Right lobe of liver (tissue), 6 donors: ENCODE results near the gene PTPRD. TPM values are rescaled to one million over a fixed set of nuclear protein-coding genes. Genes with fewer than 3 reads are reported as not detected.

Experiments
- ATAC-seq, 4 donors: fragments of 200-7000 bp; cut with Tn5 transposase; one replicate each; pipeline ENCODE4 v1.9.1; 2020; ENCODE audit warnings: mild to moderate bottlenecking in 4 of 4, moderate library complexity in 4 of 4
- DNase-seq, 3 donors: peaks; one replicate each; pipeline ENCODE4 v3.0.0-alpha.2; 2020
- H3K27ac ChIP-seq, 3 donors: fragments of 200-600 bp; one replicate each; pipeline ENCODE4 v1.8.0; 2022
- H3K27me3 ChIP-seq, 2 donors: fragments of 200-600 bp; one replicate each; pipeline ENCODE4 v1.8.0; 2022
- H3K36me3 ChIP-seq, 4 donors: fragments of 200-600 bp; sonication (generic) in 1 of 4; one replicate each; pipeline versions ENCODE4 v1.5.1 to v1.8.0; 2017 to 2022; ENCODE audit warnings: control low read depth in 1 of 4
- H3K4me1 ChIP-seq, 4 donors: fragments of 200-600 bp; sonication (generic) in 1 of 4; one replicate each; pipeline versions ENCODE4 v1.5.1 to v1.8.0; 2017 to 2022; ENCODE audit warnings: control low read depth in 1 of 4
- H3K4me3 ChIP-seq, 3 donors: fragments of 200-600 bp; one replicate each; pipeline ENCODE4 v1.8.0; 2022
- H3K9me3 ChIP-seq, 4 donors: fragments of 200-600 bp; sonication (generic) in 1 of 4; one replicate each; pipeline versions ENCODE4 v1.5.1 to v1.8.0; 2017 to 2022; ENCODE audit warnings: control low read depth in 1 of 4
- POLR2A ChIP-seq: fragments of 450-650 bp; IDR thresholded peaks from one replicate; pipeline ENCODE4 v1.6.1; 2017; ENCODE audit warnings: antibody characterized with exemption, mild to moderate bottlenecking
- WGBS: methylation state at CpG from one replicate; pipeline ENCODE4 v1.1.6; 2018; ENCODE audit warnings: low coverage, low lambda C conversion rate; ENCODE audit not compliant: insufficient coverage; ENCODE audit errors: missing lambda C conversion rate; 5-methylcytosine and 5-hydroxymethylcytosine counted together
- intact Hi-C, 2 donors: fragments of 100-400 bp; cut with DNase I; formaldehyde crosslinking; loops; one replicate each; pipeline versions ENCODE4 v1.11.2 to v1.14.1; 2022
- total RNA-seq, 6 experiments: library from RNA; depleted of rRNA in 2 of 6; stranded (reverse); fragments of >200 nt in 2 of 6; fragmentation: NEBNext Ultra II Directional in 3 of 6; extraction: Animal tissue kit (Norgen Biotek cat#: 25700) in 3 of 6; gene quantifications; one replicate each; pipeline versions ENCODE4 v1.1.0 to v1.2.4, GENCODE V29; 2016 to 2023
- TF ChIP-seq, protein P1 (sequence below), 4 donors: fragments of 200-600 bp in 3 of 4; fragments of 450-650 bp in 1 of 4; IDR thresholded peaks; one replicate each; pipeline versions ENCODE4 v1.5.1 to v1.8.0; 2016 to 2022; ENCODE audit warnings: antibody characterized with exemption in 4 of 4, mild to moderate bottlenecking in 2 of 4
- donor health status: DM: no; HTN: yes; CAD: no.
- donor health status: DM: no; HTN: no; CAD: no.
- donor health status: DM: no; HTN: no; CAD: no.
- donor health status: DM: no; HTN: yes; CAD: no.
- donor health status: DM: no; HTN: yes; CAD: no.

Gene PTPRD
- total RNA-seq, 6 experiments from 2014 or later: 5.4 to 29.8 (median 13.9) TPM

DNA sequence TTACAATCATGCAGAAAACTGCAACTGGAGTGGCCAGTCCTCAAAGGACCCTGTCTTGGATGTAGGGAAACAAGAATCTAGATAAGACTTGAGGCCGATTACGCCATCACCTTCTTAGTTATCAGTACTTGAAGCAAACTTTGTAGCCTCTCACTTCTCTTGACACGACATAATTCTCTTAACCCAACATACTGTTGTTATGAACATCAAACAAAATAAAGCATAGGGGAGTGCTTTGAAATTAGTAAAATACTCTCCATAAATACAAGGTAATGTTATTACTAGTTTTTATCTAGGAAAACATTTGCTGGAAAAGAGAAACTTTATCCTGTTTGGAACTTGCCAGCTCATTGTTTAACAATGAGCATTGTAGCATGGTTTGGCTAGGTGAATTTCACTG lies 2238.3 kb downstream of the PTPRD start:
- ATAC-seq (no peak), DNase-seq (no peak)
- TF ChIP-seq, protein P1, sequence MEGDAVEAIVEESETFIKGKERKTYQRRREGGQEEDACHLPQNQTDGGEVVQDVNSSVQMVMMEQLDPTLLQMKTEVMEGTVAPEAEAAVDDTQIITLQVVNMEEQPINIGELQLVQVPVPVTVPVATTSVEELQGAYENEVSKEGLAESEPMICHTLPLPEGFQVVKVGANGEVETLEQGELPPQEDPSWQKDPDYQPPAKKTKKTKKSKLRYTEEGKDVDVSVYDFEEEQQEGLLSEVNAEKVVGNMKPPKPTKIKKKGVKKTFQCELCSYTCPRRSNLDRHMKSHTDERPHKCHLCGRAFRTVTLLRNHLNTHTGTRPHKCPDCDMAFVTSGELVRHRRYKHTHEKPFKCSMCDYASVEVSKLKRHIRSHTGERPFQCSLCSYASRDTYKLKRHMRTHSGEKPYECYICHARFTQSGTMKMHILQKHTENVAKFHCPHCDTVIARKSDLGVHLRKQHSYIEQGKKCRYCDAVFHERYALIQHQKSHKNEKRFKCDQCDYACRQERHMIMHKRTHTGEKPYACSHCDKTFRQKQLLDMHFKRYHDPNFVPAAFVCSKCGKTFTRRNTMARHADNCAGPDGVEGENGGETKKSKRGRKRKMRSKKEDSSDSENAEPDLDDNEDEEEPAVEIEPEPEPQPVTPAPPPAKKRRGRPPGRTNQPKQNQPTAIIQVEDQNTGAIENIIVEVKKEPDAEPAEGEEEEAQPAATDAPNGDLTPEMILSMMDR (IDR thresholded peaks at IDR 0.05): no peak
- no peak for TF ChIP-seq POLR2A
- Histone ChIP-seq H3K4me1 (no peaks in the 10 kb centered on the region), H3K9me3 (no peaks in the 10 kb centered on the region), H3K27me3 (no peaks in the 10 kb centered on the region), H3K27ac (no peak overlapping the region), H3K36me3 (no peaks in the 10 kb centered on the region), H3K4me3 (no peak overlapping the region)
- intact Hi-C loops: no loop called here
- WGBS: 78% methylated on average over 3 of the region's 3 CpGs

DNA sequence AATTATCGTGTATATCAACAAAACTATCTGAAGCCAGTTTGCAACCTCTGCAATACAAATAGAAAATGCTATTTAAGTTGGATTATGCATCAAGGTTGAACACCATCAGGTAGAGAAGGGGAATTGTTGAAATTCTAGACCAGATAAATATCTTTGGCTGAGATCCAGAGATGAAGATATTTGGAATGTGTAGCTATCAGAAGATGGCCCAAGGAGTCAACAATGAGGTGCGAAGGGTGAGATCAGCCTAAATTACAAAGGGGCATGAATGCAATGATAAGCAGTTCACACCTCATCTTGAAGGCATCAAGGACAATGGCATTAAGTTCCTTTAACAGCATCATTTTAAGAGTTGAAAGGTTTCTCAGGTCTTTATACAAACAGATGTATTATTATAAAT lies 2241.1 kb downstream of the PTPRD start:
- Histone ChIP-seq H3K4me3 (no peak overlapping the region), H3K27me3 (no peaks in the 10 kb centered on the region), H3K27ac (no peak overlapping the region), H3K9me3 (no peaks in the 10 kb centered on the region), H3K4me1 (no peaks in the 10 kb centered on the region), H3K36me3 (no peaks in the 10 kb centered on the region)
- DNase-seq (no peak), ATAC-seq (no peak)
- no peak for TF ChIP-seq POLR2A
- intact Hi-C loops: no loop called here
- WGBS: 81% methylated on average over 2 of the region's 2 CpGs

DNA sequence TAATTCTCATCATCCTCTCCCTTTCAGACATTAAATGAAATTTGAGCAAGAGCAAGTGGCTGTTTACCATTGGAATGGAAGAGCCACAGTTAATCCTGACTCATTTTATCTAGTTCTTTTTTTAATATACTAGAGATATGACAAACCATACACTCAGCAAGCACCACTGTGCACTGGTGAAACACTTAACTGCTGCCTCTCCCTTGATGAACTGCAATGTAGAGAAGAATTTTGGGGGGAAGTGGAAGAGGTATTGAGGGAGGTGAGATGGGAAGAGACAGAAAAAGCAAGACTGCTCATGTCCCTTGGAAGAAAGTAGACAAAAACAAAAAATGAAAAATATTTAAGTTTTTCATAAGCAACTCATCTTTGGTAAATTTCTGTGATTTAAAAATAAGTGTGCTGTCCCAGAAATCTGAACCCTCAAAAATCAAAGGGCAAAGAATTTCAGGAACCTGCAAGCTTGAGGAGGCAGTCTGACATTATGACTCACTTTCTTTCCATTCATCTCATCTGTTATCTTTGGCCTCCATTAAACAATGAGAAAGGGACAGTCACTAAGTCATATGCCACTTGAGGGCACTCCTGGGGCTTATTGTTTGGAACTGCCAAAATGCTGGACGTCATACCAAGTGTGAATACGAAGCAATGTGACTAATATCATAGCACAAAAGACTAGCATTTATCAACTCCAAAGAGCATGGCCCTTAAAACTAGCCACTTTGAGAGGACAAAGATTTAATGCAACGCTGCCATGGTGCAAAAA lies 2246.5 kb downstream of the PTPRD start:
- H3K27ac ChIP-seq: no peak overlapping the region
- no peaks in the 10 kb centered on the region for H3K9me3 ChIP-seq
- H3K4me1 ChIP-seq: no peaks in the 10 kb centered on the region
- H3K36me3 ChIP-seq: no peaks in the 10 kb centered on the region
- no peak overlapping the region for H3K4me3 ChIP-seq
- ATAC-seq: no peak
- no peak for DNase-seq
- intact Hi-C loops: no loop called here
- H3K27me3 ChIP-seq: no peaks in the 10 kb centered on the region
- TF ChIP-seq, protein P1 (IDR thresholded peaks at IDR 0.05): no peak
- TF ChIP-seq POLR2A: no peak
- 81% methylated on average over 3 of the region's 3 CpGs for WGBS

DNA sequence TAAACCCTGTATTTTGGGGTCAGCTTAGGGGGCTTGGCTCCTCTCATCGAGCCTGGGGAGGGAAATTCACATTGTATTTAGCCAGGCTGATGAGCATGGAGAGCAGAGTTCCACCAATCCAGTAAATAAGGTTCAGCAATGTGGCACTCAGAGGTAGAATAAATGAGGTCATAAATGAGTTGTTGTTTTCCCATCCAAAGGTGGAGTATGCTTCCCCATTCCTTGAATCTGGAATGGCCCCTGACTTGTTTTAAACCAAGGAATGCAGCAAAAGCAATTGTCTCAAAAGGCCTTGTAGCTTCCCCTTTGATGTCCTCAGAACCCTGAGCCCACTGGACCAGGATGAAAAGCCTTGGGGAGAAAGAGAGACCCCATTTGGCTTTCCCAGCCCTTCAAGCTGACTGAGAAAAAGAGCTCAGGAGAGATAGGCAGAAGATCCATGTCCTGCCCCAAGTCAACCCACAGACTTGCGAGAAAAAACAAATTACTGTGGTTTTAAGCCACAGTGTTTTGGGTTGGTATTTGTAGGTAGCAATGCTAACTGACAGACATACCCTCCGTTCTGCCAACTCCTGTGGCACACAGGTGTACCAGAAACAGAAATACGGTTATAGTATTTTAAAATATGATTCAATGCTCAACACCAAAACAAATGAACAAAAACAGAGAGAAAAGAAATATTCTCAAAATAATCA lies 2247.2 kb downstream of the PTPRD start:
- DNase-seq: no peak
- H3K9me3 ChIP-seq: no peaks in the 10 kb centered on the region
- ATAC-seq: no peak
- no peak overlapping the region for H3K4me3 ChIP-seq
- intact Hi-C loops: no loop called here
- TF ChIP-seq, protein P1 (IDR thresholded peaks at IDR 0.05): no peak
- TF ChIP-seq POLR2A: no peak
- H3K27ac ChIP-seq: no peak overlapping the region
- no peaks in the 10 kb centered on the region for H3K27me3 ChIP-seq
- 65% methylated on average over 4 of the region's 4 CpGs for WGBS
- no peaks in the 10 kb centered on the region for H3K36me3 ChIP-seq
- no peaks in the 10 kb centered on the region for H3K4me1 ChIP-seq

DNA sequence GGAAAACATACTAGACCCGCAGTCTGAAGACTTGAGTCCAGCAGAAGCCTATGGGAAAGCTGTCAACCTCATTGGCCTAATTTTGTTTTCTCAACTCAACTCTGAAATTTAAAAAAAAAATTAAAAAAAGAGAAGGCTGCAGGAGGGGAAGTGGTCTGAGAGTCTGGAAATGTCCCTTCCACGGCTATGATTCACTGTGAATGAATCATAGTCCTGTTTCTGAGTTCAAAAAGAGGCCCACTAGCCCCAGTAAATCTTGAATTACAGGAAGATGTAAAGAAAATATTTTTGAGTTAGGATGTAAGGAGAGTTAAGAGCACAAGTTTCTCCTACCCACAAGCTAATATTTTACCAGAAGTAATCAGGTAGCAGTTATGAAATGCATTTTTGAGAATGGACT lies 2247.8 kb downstream of the PTPRD start:
- 28% methylated on average over 2 of the region's 2 CpGs for WGBS
- intact Hi-C loops: no loop called here
- Histone ChIP-seq H3K36me3 (no peaks in the 10 kb centered on the region), H3K27me3 (no peaks in the 10 kb centered on the region), H3K4me1 (no peaks in the 10 kb centered on the region), H3K27ac (no peak overlapping the region), H3K9me3 (no peaks in the 10 kb centered on the region), H3K4me3 (no peak overlapping the region)
- ATAC-seq: no peak
- TF ChIP-seq POLR2A: no peak
- TF ChIP-seq, protein P1 (IDR thresholded peaks at IDR 0.05): no peak
- no peak for DNase-seq
